ENCODE measurements around the gene GPC6. TPM values are rescaled to one million over a fixed set of nuclear protein-coding genes. Genes with fewer than 3 reads are reported as not detected.

GPC6 gene
- total RNA-seq, 1 experiment from 2014 or later = 0.22 TPM

- Histone ChIP-seq H3K9me2 (ENCODE audit: insufficient read depth) (no peaks in the 10 kb centered on the region), H2AFZ (ENCODE audit: low read depth, low read length, poor library complexity, severe bottlenecking) (no peak overlapping the region), H3K9ac (ENCODE audit: low read length) (no peak overlapping the region), H3K4me3 (replicated peaks in 1 of 2; ENCODE audit: low read depth in 1 of 2, low read length in 2 of 2) (no peak overlapping the region), H3K9me3 (ENCODE audit: control insufficient read depth in 1 of 2, insufficient read depth in 1 of 2, low read depth in 1 of 2, low read length in 2 of 2) (no peaks in the 10 kb centered on the region), H3K27me3 (ENCODE audit: insufficient read depth, low read length) (0 out of 2 replicates have a peak, but pooled peaks cover 8% of the 10 kb centered on the region), H3K27ac (ENCODE audit: low read depth, low read length) (no peak overlapping the region), H3K4me2 (ENCODE audit: low read length) (no peak overlapping the region), H4K20me1 (ENCODE audit: insufficient read depth) (no peaks in the 10 kb centered on the region; the same call in 1 of the 2 replicates), H3K4me1 (ENCODE audit: control insufficient read depth in 1 of 2, insufficient read depth in 2 of 2, low read length in 2 of 2) (no peaks in the 10 kb centered on the region), H3K36me3 (ENCODE audit: control insufficient read depth in 1 of 2, insufficient read depth in 2 of 2, low read length in 2 of 2) (no peaks in the 10 kb centered on the region), H3K79me2 (ENCODE audit: insufficient read depth, low read length) (no peaks in the 10 kb centered on the region)
- no TSS peak for BruUV-seq (replicated peaks)
- ChIA-PET CTCF (no interaction called here), POLR2A (no interaction called here), RAD21 (ENCODE audit: low non-redundant PET in 1 of 2, low total read pairs in 2 of 2, uncharacterized antibody in 2 of 2, unreplicated experiment in 2 of 2) (no interaction called here)
- DNase-seq (ENCODE audit: low read depth, low spot score) (no peak), ATAC-seq (no peak)
- no peak for TF ChIP-seq TCF7L2 (IDR thresholded peaks at IDR 0.05; ENCODE audit: borderline replicate concordance, extremely low read depth, insufficient read depth, insufficient read length)
- TF ChIP-seq ATF3 (IDR thresholded peaks at IDR 0.05) = no peak
- no peak for TF ChIP-seq POLR2A (IDR thresholded peaks at IDR 0.05; ENCODE audit: borderline replicate concordance, extremely low read depth, insufficient read depth, insufficient read length)
- no peak for TF ChIP-seq YY1 (IDR thresholded peaks at IDR 0.05; ENCODE audit: extremely low read depth, insufficient replicate concordance, low read depth, low read length)
- no peak for TF ChIP-seq CEBPB (IDR thresholded peaks at IDR 0.05; ENCODE audit: low read depth)
- TF ChIP-seq ELF1 (IDR thresholded peaks at IDR 0.05; ENCODE audit: borderline replicate concordance, low read depth) = no peak
- TF ChIP-seq EZH2 (IDR thresholded peaks at IDR 0.05) = no peak
- TF ChIP-seq POLR2AphosphoS5 (IDR thresholded peaks at IDR 0.05; ENCODE audit: low read depth, low read length) = no peak
- no peak for TF ChIP-seq EGR1 (IDR thresholded peaks at IDR 0.05; ENCODE audit: low read depth)
- TF ChIP-seq RAD21 (IDR thresholded peaks at IDR 0.05; ENCODE audit: low read depth) = no peak
- intact Hi-C loops (cut with micrococcal nuclease) = no loop called here
Observed at GRCh38 chr13:94400874-94401273, 1174.3 kb downstream of the GPC6 start.

- no peak overlapping the region for H2AFZ ChIP-seq (ENCODE audit: low read depth, low read length, poor library complexity, severe bottlenecking)
- no peaks in the 10 kb centered on the region for H3K9me3 ChIP-seq (ENCODE audit: control insufficient read depth in 1 of 2, insufficient read depth in 1 of 2, low read depth in 1 of 2, low read length in 2 of 2)
- TF ChIP-seq FOSL1 (IDR thresholded peaks at IDR 0.05; ENCODE audit: low read depth) (no peak), TCF7L2 (IDR thresholded peaks at IDR 0.05; ENCODE audit: borderline replicate concordance, extremely low read depth, insufficient read depth, insufficient read length) (no peak), ELF1 (IDR thresholded peaks at IDR 0.05; ENCODE audit: borderline replicate concordance, low read depth) (no peak), POLR2A (IDR thresholded peaks at IDR 0.05; ENCODE audit: borderline replicate concordance, extremely low read depth, insufficient read depth, insufficient read length) (no peak), POLR2AphosphoS5 (IDR thresholded peaks at IDR 0.05; ENCODE audit: low read depth, low read length) (no peak)
- CTCF ChIA-PET = no interaction called here
- no peak overlapping the region for H3K4me2 ChIP-seq (ENCODE audit: low read length)
- no peaks in the 10 kb centered on the region for H4K20me1 ChIP-seq (ENCODE audit: insufficient read depth)
- no peak overlapping the region for H3K9ac ChIP-seq (ENCODE audit: low read length)
- POLR2A ChIA-PET = no interaction called here
- H3K9me2 ChIP-seq (ENCODE audit: insufficient read depth) = no peaks in the 10 kb centered on the region
- H3K4me1 ChIP-seq (ENCODE audit: control insufficient read depth in 1 of 2, insufficient read depth in 2 of 2, low read length in 2 of 2) = no peaks in the 10 kb centered on the region
- H3K79me2 ChIP-seq (ENCODE audit: insufficient read depth, low read length) = no peaks in the 10 kb centered on the region
- DNase-seq (ENCODE audit: low read depth, low spot score) = no peak
- no peak for ATAC-seq
- H3K4me3 ChIP-seq (replicated peaks in 1 of 2; ENCODE audit: low read depth in 1 of 2, low read length in 2 of 2) = no peak overlapping the region
- no peaks in the 10 kb centered on the region for H3K36me3 ChIP-seq (ENCODE audit: control insufficient read depth in 1 of 2, insufficient read depth in 2 of 2, low read length in 2 of 2)
- 0 out of 2 replicates have a peak, but pooled peaks cover 7% of the 10 kb centered on the region for H3K27me3 ChIP-seq (ENCODE audit: insufficient read depth, low read length)
- H3K27ac ChIP-seq (ENCODE audit: low read depth, low read length) = no peak overlapping the region
- RAD21 ChIA-PET (ENCODE audit: low non-redundant PET in 1 of 2, low total read pairs in 2 of 2, uncharacterized antibody in 2 of 2, unreplicated experiment in 2 of 2) = no interaction called here
- BruUV-seq (replicated peaks) = no TSS peak
- intact Hi-C loops (cut with micrococcal nuclease) = no loop called here
Observed at GRCh38 chr13:94408314-94409036, 1181.9 kb downstream of the GPC6 start.
